CD4-positive, alpha-beta memory T cell (primary cell): ENCODE measurements around the gene WNT8B. TPM values are rescaled to one million over a fixed set of nuclear protein-coding genes. Genes with fewer than 3 reads are reported as not detected.

ENCODE experiments used
- CTCF ChIA-PET: fragments of 350-600 bp; sonication (Branson Sonifier 250); formaldehyde crosslinking; loops from one replicate; lab custom pipeline; 2021; ENCODE audit warnings: inconsistent platforms; ENCODE audit not compliant: partially characterized antibody; lab: Charles Lee
- POLR2A ChIA-PET: fragments of 350-600 bp; sonication (Branson Sonifier 250); formaldehyde crosslinking; loops from one replicate; lab custom pipeline; 2021; ENCODE audit not compliant: partially characterized antibody; lab: Charles Lee
- DNase-seq, 5 donors: peaks; one replicate each; pipeline versions ENCODE4 v3.0.0 to v3.0.0-alpha.2; 2020 to 2022; ENCODE audit warnings: mixed read lengths in 1 of 5
- H3K27ac ChIP-seq: one replicate; pipeline ENCODE4 v1.7.0; 2013; ENCODE audit warnings: low read depth, low read length
- H3K27me3 ChIP-seq: 2 replicates; pipeline ENCODE4 v1.7.0; 2013; ENCODE audit warnings: mild to moderate bottlenecking, low read length, moderate library complexity; ENCODE audit not compliant: insufficient read depth
- H3K36me3 ChIP-seq: 2 replicates; pipeline ENCODE4 v1.7.0; 2013; ENCODE audit warnings: mild to moderate bottlenecking, low read length, moderate library complexity; ENCODE audit not compliant: insufficient read depth
- H3K4me1 ChIP-seq: 2 replicates; pipeline ENCODE4 v1.7.0; 2013; ENCODE audit warnings: mild to moderate bottlenecking, low read length, moderate library complexity; ENCODE audit not compliant: insufficient read depth
- H3K4me3 ChIP-seq, 2 donors: one replicate each; pipeline ENCODE4 v1.7.0; 2013; ENCODE audit warnings: low read length in 2 of 2, mild to moderate bottlenecking in 1 of 2
- H3K9me3 ChIP-seq, 2 donors: one replicate each; pipeline ENCODE4 v1.7.0; 2013; ENCODE audit warnings: low read length in 2 of 2, control low read depth in 1 of 2; ENCODE audit not compliant: control insufficient read depth in 1 of 2
- H3K27ac Mint-ChIP-seq, 7 donors: one replicate each; pipeline ENCODE4 v1.8.0; 2020 to 2021; ENCODE audit warnings: mixed read lengths in 7 of 7, mild to moderate bottlenecking in 6 of 7, inconsistent platforms in 3 of 7, moderate library complexity in 3 of 7
- H3K27me3 Mint-ChIP-seq, 2 donors: one replicate each; pipeline ENCODE4 v1.8.0; 2020 to 2021; ENCODE audit warnings: mixed read lengths in 2 of 2
- H3K36me3 Mint-ChIP-seq, 2 donors: one replicate each; pipeline ENCODE4 v1.8.0; 2020 to 2021; ENCODE audit warnings: mixed read lengths in 2 of 2, inconsistent platforms in 1 of 2, mild to moderate bottlenecking in 1 of 2
- H3K4me1 Mint-ChIP-seq, 4 donors: one replicate each; pipeline ENCODE4 v1.8.0; 2020 to 2021; ENCODE audit warnings: mixed read lengths in 4 of 4, mild to moderate bottlenecking in 1 of 4
- H3K4me3 Mint-ChIP-seq, 8 donors: one replicate each; pipeline ENCODE4 v1.8.0; 2020 to 2021; ENCODE audit warnings: mixed read lengths in 8 of 8, mild to moderate bottlenecking in 7 of 8, moderate library complexity in 6 of 8, inconsistent platforms in 3 of 8
- H3K9me3 Mint-ChIP-seq, 8 donors: one replicate each; pipeline ENCODE4 v1.8.0; 2020 to 2021; ENCODE audit warnings: mixed read lengths in 8 of 8, mild to moderate bottlenecking in 5 of 8, inconsistent platforms in 3 of 8, moderate library complexity in 1 of 8
- intact Hi-C: fragments of 100-400 bp; cut with micrococcal nuclease; formaldehyde crosslinking; loops from one replicate; pipeline ENCODE4 v1.15.1; 2023
- polyA plus RNA-seq, 2 donors: library from polyadenylated mRNA; unstranded; fragments of 300-500 nt; fragmentation: Illumina TruSeq; gene quantifications; one replicate each; pipeline ENCODE4 v1.2.3, GENCODE V29; 2021
- total RNA-seq, 2 experiments: library from RNA; stranded (reverse); gene quantifications; one replicate each; pipeline ENCODE4 v1.2.3, GENCODE V29; 2021

WNT8B gene
- total and polyA plus RNA-seq, 4 experiments from 2014 or later = not detected

DNA sequence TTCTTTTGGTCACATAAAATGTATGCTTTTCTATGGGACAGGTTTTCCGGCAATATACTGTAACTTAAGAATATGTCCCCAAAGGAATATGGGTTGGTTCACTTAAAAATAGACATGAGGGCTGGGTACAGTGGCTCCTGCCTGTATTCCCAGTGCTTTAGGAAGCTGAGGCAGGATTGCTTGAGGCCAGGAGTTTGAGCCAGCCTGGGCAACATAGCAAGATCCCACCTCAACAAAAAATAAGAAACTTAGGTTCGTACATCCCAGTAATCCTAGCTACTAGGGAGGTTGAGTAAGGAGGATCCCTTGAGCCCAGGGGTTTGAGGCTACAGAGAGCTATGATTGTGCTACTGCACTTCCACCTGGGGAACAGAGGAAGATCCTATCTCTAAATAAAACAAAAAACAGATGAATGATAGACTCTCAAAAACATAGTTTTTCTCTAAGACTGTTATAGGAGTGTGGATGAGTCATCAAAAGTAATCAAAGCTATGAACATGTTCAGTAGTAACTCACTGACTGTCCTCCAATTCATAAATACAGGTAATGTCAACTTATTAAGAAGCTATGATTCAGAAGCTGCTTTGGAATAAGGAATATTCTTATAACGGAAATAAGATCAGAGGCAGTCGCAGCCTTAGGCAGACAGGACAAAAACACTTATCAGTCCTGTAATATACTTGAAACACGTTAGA lies 59.4 kb downstream of the WNT8B start:
- Mint-ChIP-seq H3K27ac (peak overlapping the region in 4 of 7 donors; percentile 3 to 51 (median 36)), H3K9me3 (no peaks in the 10 kb centered on the region), H3K27me3 (no peaks in the 10 kb centered on the region), H3K4me1 (peaks cover 14 to 20% (median 16%) of the 10 kb centered on the region in 4 donors), H3K4me3 (no peak overlapping the region), H3K36me3 (peaks cover 25 to 64% of the 10 kb centered on the region in 2 donors)
- H3K36me3 ChIP-seq = peaks cover 43% of the 10 kb centered on the region
- H3K4me1 ChIP-seq = peaks cover 7% of the 10 kb centered on the region
- no peaks in the 10 kb centered on the region for H3K27me3 ChIP-seq
- no peak for DNase-seq
- intact Hi-C loops = no loop called here
- ChIA-PET CTCF (interaction anchor here (0.6 to 7.9 kb wide), 7 partner anchors 12 to 92 kb away, joined by 3 to 133 read pairs (median 5); partner anchors contain the start of gene HIF1AN), POLR2A (interaction anchor here (1.0 to 1.7 kb wide), 4 partner anchors 10 to 13 kb away, joined by 3 to 9 read pairs (median 4); partner anchors contain the start of gene HIF1AN)
- H3K9me3 ChIP-seq = no peaks in the 10 kb centered on the region
- no peak overlapping the region for H3K4me3 ChIP-seq
- no peak overlapping the region for H3K27ac ChIP-seq

GRCh38 chr10:100522945-100523344 lies 60.1 kb downstream of the WNT8B start:
- Mint-ChIP-seq H3K9me3 (no peaks in the 10 kb centered on the region), H3K4me1 (peaks cover 14 to 27% (median 18%) of the 10 kb centered on the region in 4 donors), H3K27me3 (no peaks in the 10 kb centered on the region), H3K36me3 (peaks cover 22 to 63% of the 10 kb centered on the region in 2 donors), H3K4me3 (no peak overlapping the region), H3K27ac (no peak overlapping the region)
- ChIA-PET POLR2A (interaction anchor here (1.0 to 1.7 kb wide), 4 partner anchors 11 to 13 kb away, joined by 3 to 9 read pairs (median 4); partner anchors contain the start of gene HIF1AN), CTCF (interaction anchor here (0.6 to 7.9 kb wide), 5 partner anchors 12 to 92 kb away, joined by 3 to 133 read pairs (median 5); partner anchors contain the start of gene HIF1AN)
- H3K27ac ChIP-seq = no peak overlapping the region
- intact Hi-C loops = no loop called here
- H3K4me1 ChIP-seq = peaks cover 14% of the 10 kb centered on the region
- no peaks in the 10 kb centered on the region for H3K9me3 ChIP-seq
- H3K27me3 ChIP-seq = no peaks in the 10 kb centered on the region
- H3K36me3 ChIP-seq = peaks cover 43% of the 10 kb centered on the region
- DNase-seq = no peak
- H3K4me3 ChIP-seq = no peak overlapping the region

GRCh38 chr10:100524206-100524605 lies 61.4 kb downstream of the WNT8B start:
- peak overlapping the region in 2 of 7 donors; percentile 12 to 15 for H3K27ac Mint-ChIP-seq
- intact Hi-C loops = no loop called here
- H3K27me3 Mint-ChIP-seq = no peaks in the 10 kb centered on the region
- no peaks in the 10 kb centered on the region for H3K9me3 Mint-ChIP-seq
- Histone ChIP-seq H3K4me1 (peaks cover 26% of the 10 kb centered on the region), H3K9me3 (no peaks in the 10 kb centered on the region), H3K36me3 (peaks cover 43% of the 10 kb centered on the region), H3K27ac (no peak overlapping the region), H3K4me3 (no peak overlapping the region), H3K27me3 (no peaks in the 10 kb centered on the region)
- peaks cover 13 to 32% (median 21%) of the 10 kb centered on the region in 4 donors for H3K4me1 Mint-ChIP-seq
- POLR2A ChIA-PET = no interaction called here
- CTCF ChIA-PET = interaction anchor here (5.1 to 5.3 kb wide), 2 partner anchors 13 to 41 kb away, joined by 31 to 34 read pairs; no protein-coding TSS in a partner anchor
- no peak for DNase-seq
- peaks cover 22 to 64% of the 10 kb centered on the region in 2 donors for H3K36me3 Mint-ChIP-seq
- peak overlapping the region in 1 of 8 donors; percentile 52 for H3K4me3 Mint-ChIP-seq

GRCh38 chr10:100524638-100525037 lies 61.8 kb downstream of the WNT8B start:
- CTCF ChIA-PET = interaction anchor here (2.1 to 5.3 kb wide), 3 partner anchors 14 to 92 kb away, joined by 6 to 34 read pairs (median 31); no protein-coding TSS in a partner anchor
- POLR2A ChIA-PET = interaction anchor here (2.8 kb wide), 1 partner anchor 13 kb away, joined by 13 read pairs; no protein-coding TSS in a partner anchor
- H3K4me3 Mint-ChIP-seq = peak overlapping the region in 1 of 8 donors; percentile 24

DNA sequence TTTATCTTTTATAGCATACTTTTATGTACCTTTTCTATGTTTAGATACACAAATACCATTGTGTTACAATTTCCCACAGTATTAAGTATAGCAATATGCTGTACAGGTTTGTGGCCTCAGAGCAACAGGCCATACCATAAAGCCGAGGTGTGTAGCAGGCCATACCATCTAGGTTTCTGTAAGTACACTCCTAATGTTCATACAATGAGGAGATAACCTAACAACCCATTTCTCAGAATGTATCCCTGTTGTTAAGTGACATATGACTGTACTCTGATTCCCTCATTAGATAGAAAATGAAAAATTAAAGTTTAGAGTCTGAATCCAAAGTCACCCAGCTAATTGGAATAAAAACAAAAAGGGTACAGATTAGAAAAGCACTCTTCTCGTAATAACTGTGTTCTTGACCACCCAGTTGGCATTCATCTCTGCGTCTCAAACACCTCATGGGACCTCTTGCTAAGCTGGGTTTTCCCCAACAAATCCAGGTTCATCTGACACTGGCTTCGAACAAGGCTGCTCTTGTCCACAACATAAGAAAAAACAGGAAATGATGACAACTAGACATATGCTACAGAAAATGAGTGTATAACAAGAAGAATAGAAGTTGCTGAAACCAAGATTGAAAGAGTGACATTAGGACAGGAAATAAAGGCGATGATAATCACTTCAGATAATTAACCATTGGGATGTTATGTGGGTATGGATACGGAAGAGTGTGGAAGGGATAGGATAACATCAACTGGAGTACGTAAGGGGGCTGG lies 65.5 kb downstream of the WNT8B start:
- Mint-ChIP-seq H3K27ac (peak overlapping the region; percentile 79 to 100 (median 98)), H3K27me3 (no peaks in the 10 kb centered on the region), H3K4me3 (peak overlapping the region; percentile 85 to 100 (median 100)), H3K4me1 (peaks cover 22 to 45% (median 31%) of the 10 kb centered on the region in 4 donors), H3K9me3 (no peaks in the 10 kb centered on the region), H3K36me3 (peaks cover 22 to 51% of the 10 kb centered on the region in 2 donors)
- H3K4me1 ChIP-seq = peaks cover 33% of the 10 kb centered on the region
- H3K27ac ChIP-seq = peak overlapping the region; percentile 90
- peak overlapping the region; percentile 87 to 100 for H3K4me3 ChIP-seq
- POLR2A ChIA-PET = interaction anchor here (0.6 to 1.7 kb wide), 5 partner anchors 7 to 796 kb away, joined by 3 to 9 read pairs (median 3); partner anchors contain the start of genes COX15, CUTC and HIF1AN
- no peaks in the 10 kb centered on the region for H3K9me3 ChIP-seq
- CTCF ChIA-PET = interaction anchor here (0.6 to 5.3 kb wide), 8 partner anchors 7 to 347 kb away, joined by 3 to 34 read pairs (median 6); partner anchors contain the start of gene HIF1AN
- peaks cover 36% of the 10 kb centered on the region for H3K36me3 ChIP-seq
- peak in 4 of 5 donors; percentile 22 to 67 (median 26) for DNase-seq
- intact Hi-C loops = no loop called here
- H3K27me3 ChIP-seq = no peaks in the 10 kb centered on the region

More at GRCh38 chr10:100524638-100525037, 61.8 kb downstream of the WNT8B start:
- intact Hi-C loops = no loop called here
- H3K4me3 ChIP-seq = no peak overlapping the region
- no peak for DNase-seq
- H3K27ac ChIP-seq = no peak overlapping the region
- H3K36me3 ChIP-seq = peaks cover 43% of the 10 kb centered on the region
- H3K9me3 ChIP-seq = no peaks in the 10 kb centered on the region
- H3K27ac Mint-ChIP-seq = peak overlapping the region in 1 of 7 donors; percentile 64
- H3K9me3 Mint-ChIP-seq = no peaks in the 10 kb centered on the region
- no peaks in the 10 kb centered on the region for H3K27me3 Mint-ChIP-seq
- peaks cover 14 to 36% (median 24%) of the 10 kb centered on the region in 4 donors for H3K4me1 Mint-ChIP-seq
- no peaks in the 10 kb centered on the region for H3K27me3 ChIP-seq
- H3K36me3 Mint-ChIP-seq = peaks cover 22 to 68% of the 10 kb centered on the region in 2 donors
- peaks cover 26% of the 10 kb centered on the region for H3K4me1 ChIP-seq

- no peaks in the 10 kb centered on the region for H3K27me3 Mint-ChIP-seq
- Histone ChIP-seq H3K36me3 (peaks cover 29% of the 10 kb centered on the region), H3K4me3 (peak overlapping the region; percentile 87 to 100), H3K27ac (peak overlapping the region; percentile 90), H3K9me3 (no peaks in the 10 kb centered on the region), H3K27me3 (no peaks in the 10 kb centered on the region), H3K4me1 (peaks cover 33% of the 10 kb centered on the region)
- peak overlapping the region; percentile 79 to 100 (median 99) for H3K27ac Mint-ChIP-seq
- CTCF ChIA-PET = interaction anchor here (0.7 to 5.3 kb wide), 4 partner anchors 11 to 348 kb away, joined by 3 to 34 read pairs (median 25); no protein-coding TSS in a partner anchor
- H3K4me1 Mint-ChIP-seq = peaks cover 22 to 45% (median 31%) of the 10 kb centered on the region in 4 donors
- peak overlapping the region; percentile 85 to 100 (median 100) for H3K4me3 Mint-ChIP-seq
- peak in 2 of 5 donors; percentile 11 to 12 for DNase-seq
- intact Hi-C loops = loop anchor here (1.0 kb wide), 1 partner anchor 18 kb away; no protein-coding TSS in a partner anchor
- POLR2A ChIA-PET = interaction anchor here (0.6 to 1.7 kb wide), 2 partner anchors 17 to 797 kb away, joined by 3 to 9 read pairs; partner anchors contain the start of genes COX15 and CUTC
- peaks cover 17 to 44% of the 10 kb centered on the region in 2 donors for H3K36me3 Mint-ChIP-seq
- no peaks in the 10 kb centered on the region for H3K9me3 Mint-ChIP-seq
Observed at GRCh38 chr10:100528921-100529474, 66.2 kb downstream of the WNT8B start.
